Endothelial cell of umbilical vein (primary cell): Measurements from ENCODE around the gene EIF5B. TPM values are rescaled to one million over a fixed set of nuclear protein-coding genes. Genes with fewer than 3 reads are reported as not detected.

ENCODE experiments used
- BruUV-seq: library from RNA; stranded (reverse); fragments of 400-500 nt; replicated peaks from 2 replicates; lab custom pipeline; 2021; lab: Mats Ljungman, UMichigan
- CTCF ChIA-PET: fragments of 300-600, 350-600 bp; sonication (Branson Sonifier 250); formaldehyde crosslinking; loops from one replicate; lab custom pipeline; 2021; ENCODE audit warnings: antibody characterized with exemption, inconsistent platforms; lab: Charles Lee
- POLR2A ChIA-PET: fragments of 300-600, 350-600 bp; sonication (Branson Sonifier 250); formaldehyde crosslinking; loops from one replicate; lab custom pipeline; 2021; ENCODE audit warnings: antibody characterized with exemption, inconsistent platforms; lab: Charles Lee
- DNase-seq: peaks from one replicate; pipeline ENCODE4 v3.0.0-alpha.2; 2011; ENCODE audit warnings: low read depth, low spot score
- FAIRE-seq: peaks from 2 replicates; lab custom pipeline; 2011; peaks lifted over from hg19 to GRCh38; lab: Jason Lieb, UNC
- H2AFZ ChIP-seq: 2 replicates; pipeline ENCODE4 v1.6.0; 2012; ENCODE audit warnings: low read depth, low read length, control low read depth, inconsistent platforms
- H3K27ac ChIP-seq: 2 replicates; pipeline ENCODE4 v1.5.1; 2011; ENCODE audit warnings: low read depth, mild to moderate bottlenecking, control low read depth, low read length, moderate library complexity; ENCODE audit not compliant: insufficient read depth
- H3K27me3 ChIP-seq, 2 experiments: 2 replicates each; pipeline versions ENCODE4 v1.6.0 to v1.6.1; 2011; ENCODE audit warnings: low read length in 2 of 2, mixed read lengths in 1 of 2; ENCODE audit not compliant: control insufficient read depth in 2 of 2, insufficient read depth in 2 of 2
- H3K36me3 ChIP-seq, 2 experiments: 2 replicates in 1 of 2; 3 replicates in 1 of 2; pipeline ENCODE4 v1.5.1; 2011; ENCODE audit warnings: low read length in 2 of 2, mild to moderate bottlenecking in 1 of 2, moderate library complexity in 1 of 2; ENCODE audit not compliant: control insufficient read depth in 2 of 2, insufficient read depth in 2 of 2; ENCODE audit errors: extremely low read depth in 1 of 2
- H3K4me1 ChIP-seq: 3 replicates; pipeline ENCODE4 v1.5.1; 2011; ENCODE audit warnings: mild to moderate bottlenecking, low read length; ENCODE audit not compliant: control insufficient read depth, insufficient read depth; ENCODE audit errors: extremely low read depth
- H3K4me2 ChIP-seq: 2 replicates; pipeline ENCODE4 v1.6.1; 2011; ENCODE audit warnings: low read length, control low read depth, mixed read lengths; ENCODE audit not compliant: insufficient read depth
- H3K4me3 ChIP-seq, 3 experiments: fragments of 200-600 bp in 1 of 3; sonication (generic), shearing (Covaris generic) in 1 of 3; replicated peaks in 1 of 3; 2 replicates each; pipeline ENCODE4 v1.5.1; 2011 to 2016; ENCODE audit warnings: control low read depth in 3 of 3, low read length in 3 of 3, mild to moderate bottlenecking in 2 of 3, inconsistent platforms in 1 of 3, low read depth in 1 of 3, moderate library complexity in 1 of 3; ENCODE audit not compliant: insufficient read depth in 1 of 3
- H3K79me2 ChIP-seq: 2 replicates; pipeline ENCODE4 v1.6.0; 2012; ENCODE audit warnings: low read length, inconsistent platforms; ENCODE audit not compliant: control insufficient read depth, insufficient read depth
- H3K9ac ChIP-seq: replicated peaks from 2 replicates; pipeline ENCODE3; 2011; ENCODE audit warnings: low read length, control low read depth; ENCODE audit not compliant: insufficient read depth; ENCODE audit errors: extremely low read depth
- H3K9me1 ChIP-seq: replicated peaks from 3 replicates; pipeline ENCODE4 v1.6.0; 2011; ENCODE audit warnings: mild to moderate bottlenecking, low read length; ENCODE audit not compliant: control insufficient read depth, insufficient read depth; ENCODE audit errors: extremely low read depth
- H3K9me3 ChIP-seq: replicated peaks from 2 replicates; pipeline ENCODE4 v1.5.1; 2012; ENCODE audit warnings: low read length, inconsistent platforms; ENCODE audit not compliant: control insufficient read depth, insufficient read depth
- H4K20me1 ChIP-seq: replicated peaks from 2 replicates; pipeline ENCODE3; 2011; ENCODE audit warnings: mild to moderate bottlenecking, low read length; ENCODE audit not compliant: control insufficient read depth, insufficient read depth; ENCODE audit errors: extremely low read depth
- CTCF ChIP-seq, 2 donors: IDR thresholded peaks; 1 replicate in 1 of 2; 2 replicates in 1 of 2; pipeline ENCODE4 v1.5.1; 2011; ENCODE audit warnings: low read length in 2 of 2, mild to moderate bottlenecking in 2 of 2, moderate library complexity in 2 of 2, control low read depth in 1 of 2, inconsistent platforms in 1 of 2, low read depth in 1 of 2; ENCODE audit not compliant: insufficient read depth in 1 of 2; ENCODE audit errors: extremely low read depth in 1 of 2
- EZH2 ChIP-seq: IDR thresholded peaks from 2 replicates; pipeline ENCODE4 v1.6.1; 2012; ENCODE audit warnings: borderline replicate concordance, low read depth, mild to moderate bottlenecking, moderate library complexity, low read length, inconsistent platforms; ENCODE audit not compliant: severe bottlenecking
- FOS ChIP-seq: IDR thresholded peaks from 2 replicates; pipeline ENCODE4 v1.6.1; 2011; ENCODE audit warnings: mild to moderate bottlenecking, low read length, moderate library complexity, borderline replicate concordance; ENCODE audit not compliant: insufficient read depth
- GATA2 ChIP-seq: IDR thresholded peaks from 2 replicates; pipeline ENCODE4 v1.7.0; 2011; ENCODE audit warnings: low read depth, mild to moderate bottlenecking, moderate library complexity, mixed read lengths, low read length; ENCODE audit not compliant: insufficient read length, insufficient read depth
- MAX ChIP-seq: IDR thresholded peaks from 2 replicates; pipeline ENCODE4 v1.6.1; 2011; ENCODE audit not compliant: insufficient read depth, insufficient read length
- MYC ChIP-seq: IDR thresholded peaks from one replicate; pipeline ENCODE4 v1.6.1; 2011; ENCODE audit warnings: mild to moderate bottlenecking, low read depth, low read length
- POLR2A ChIP-seq: IDR thresholded peaks from 2 replicates; pipeline ENCODE4 v1.6.1; 2012; ENCODE audit warnings: low read depth, mild to moderate bottlenecking, control low read depth, low read length
- POLR2AphosphoS5 ChIP-seq: IDR thresholded peaks from 2 replicates; pipeline ENCODE4 v1.6.1; 2012; ENCODE audit warnings: low read depth, mild to moderate bottlenecking, control low read depth, low read length, moderate library complexity; ENCODE audit not compliant: insufficient read depth
- dilution Hi-C: fragments of 300-500 bp; cut with MboI; formaldehyde crosslinking; loops from one replicate; pipeline ENCODE4 v1.15.0; 2019; ENCODE audit warnings: low sequenced_read_pairs; ENCODE audit not compliant: extremely low pct_ligation_motif_present
- intact Hi-C: fragments of 100-400 bp; cut with micrococcal nuclease; formaldehyde crosslinking; loops from one replicate; pipeline ENCODE4 v1.10.0; 2022
- polyA plus RNA-seq, 4 experiments: library from polyadenylated mRNA; depleted of rRNA in 3 of 4; stranded (reverse) in 3 of 4; unstranded in 1 of 4; fragments of >200 nt; gene quantifications; 2 replicates each; pipeline versions ENCODE4 v1.2.1 to v1.2.3, GENCODE V29; 2011 to 2012; ENCODE audit warnings: missing spikeins in 1 of 4
- total RNA-seq: library from RNA; stranded (reverse); gene quantifications from 2 replicates; pipeline ENCODE4 v1.2.3, GENCODE V29; 2021

The EIF5B gene
- total and polyA plus RNA-seq, 2 donors (not counting 3 experiments of a cell fraction or from before 2014, with no cell fraction given): 10.1 to 54.5 TPM

GRCh38 chr2:99436874-99437273 is 99.7 kb downstream of the EIF5B start:
- dilution Hi-C loops (no loop called here), intact Hi-C loops (no loop called here)
- Histone ChIP-seq H3K4me1 (no peaks in the 10 kb centered on the region), H3K79me2 (peaks cover 26% of the 10 kb centered on the region), H3K27ac (no peak overlapping the region), H3K4me2 (no peak overlapping the region), H4K20me1 (peaks cover 1% of the 10 kb centered on the region), H3K27me3 (no peaks in the 10 kb centered on the region), H3K36me3 (peaks cover 5 to 15% of the 10 kb centered on the region in 2 experiments), H3K9ac (no peak overlapping the region), H2AFZ (no peak overlapping the region), H3K4me3 (no peak overlapping the region), H3K9me3 (no peaks in the 10 kb centered on the region), H3K9me1 (no peaks in the 10 kb centered on the region)
- ChIA-PET POLR2A (no interaction called here), CTCF (interaction anchor here (1.3 kb wide), 1 partner anchor 29 kb away, joined by 3 read pairs; no protein-coding TSS in a partner anchor)
- FAIRE-seq (no peak), DNase-seq (no peak)
- BruUV-seq: no TSS peak
- no peak for TF ChIP-seq POLR2AphosphoS5
- no peak for TF ChIP-seq POLR2A
- TF ChIP-seq GATA2: no peak
- no peak for TF ChIP-seq EZH2
- no peak for TF ChIP-seq FOS
- no peak for TF ChIP-seq MYC
- TF ChIP-seq MAX: no peak
- TF ChIP-seq CTCF (IDR thresholded peaks at IDR 0.05; ENCODE audit: extremely low read depth in 1 of 2, insufficient read depth in 1 of 2, low read depth in 1 of 2, low read length in 2 of 2): no peak
